DOHH2 (cell line): ENCODE data around the gene CEP63.

ENCODE experiments used
- H3F3A ChIP-seq: fragments of 200-600 bp; sonication (generic), shearing (Covaris generic); 2 replicates; pipeline ENCODE4 v1.6.0; 2016; ENCODE audit warnings: antibody characterized with exemption, mild to moderate bottlenecking; ENCODE audit not compliant: control insufficient read depth, insufficient read depth
- H3K27ac ChIP-seq: fragments of 200-600 bp; sonication (generic); 2 replicates; pipeline ENCODE4 v1.5.1; 2014; ENCODE audit warnings: low read depth, mild to moderate bottlenecking, low read length, moderate library complexity
- H3K27me3 ChIP-seq: fragments of 200-600 bp; sonication (generic); 2 replicates; pipeline ENCODE4 v1.6.1; 2014; ENCODE audit warnings: mild to moderate bottlenecking, low read length, mixed read lengths; ENCODE audit not compliant: control insufficient read depth
- H3K36me3 ChIP-seq: fragments of 200-600 bp; sonication (generic); 2 replicates; pipeline ENCODE4 v1.6.1; 2014; ENCODE audit warnings: mild to moderate bottlenecking, low read length, moderate library complexity, mixed read lengths; ENCODE audit not compliant: control insufficient read depth
- H3K4me1 ChIP-seq: fragments of 200-600 bp; sonication (generic); 2 replicates; pipeline ENCODE4 v1.6.1; 2014; ENCODE audit warnings: mild to moderate bottlenecking, low read length, mixed read lengths; ENCODE audit not compliant: control insufficient read depth
- H3K4me2 ChIP-seq: fragments of 200-600 bp; sonication (generic); 2 replicates; pipeline ENCODE4 v1.6.0; 2014; ENCODE audit warnings: mild to moderate bottlenecking, low read length, moderate library complexity
- H3K4me3 ChIP-seq: fragments of 200-600 bp; sonication (generic); 2 replicates; pipeline ENCODE4 v1.5.1; 2014; ENCODE audit warnings: mild to moderate bottlenecking, low read length, mixed read lengths
- H3K79me2 ChIP-seq: fragments of 200-600 bp; sonication (generic); 2 replicates; pipeline ENCODE4 v1.6.1; 2014; ENCODE audit warnings: mild to moderate bottlenecking, low read length, mixed read lengths; ENCODE audit not compliant: control insufficient read depth
- H3K9me2 ChIP-seq: fragments of 200-600 bp; sonication (generic); replicated peaks from 2 replicates; pipeline ENCODE4 v1.6.1; 2014; ENCODE audit warnings: mild to moderate bottlenecking, low read length, mixed read lengths; ENCODE audit not compliant: control insufficient read depth
- H3K9me3 ChIP-seq: fragments of 200-600 bp; sonication (generic); 2 replicates; pipeline ENCODE4 v1.6.1; 2014; ENCODE audit warnings: antibody characterized with exemption, low read length, mixed read lengths; ENCODE audit not compliant: control insufficient read depth, insufficient read depth
- H4K20me1 ChIP-seq: fragments of 200-600 bp; sonication (generic); 2 replicates; pipeline ENCODE4 v1.6.0; 2014; ENCODE audit warnings: low read depth, mild to moderate bottlenecking, antibody characterized with exemption, low read length, moderate library complexity; ENCODE audit not compliant: control insufficient read depth, insufficient read depth
- CTCF ChIP-seq: fragments of 200-600 bp; sonication (generic); IDR thresholded peaks from one replicate; pipeline ENCODE4 v1.5.1; 2014; ENCODE audit warnings: antibody characterized with exemption, mild to moderate bottlenecking, low read depth, low read length; ENCODE audit not compliant: poor library complexity, severe bottlenecking
- EZH2phosphoT487 ChIP-seq: fragments of 200-600 bp; sonication (generic); IDR thresholded peaks from 2 replicates; pipeline ENCODE4 v1.6.1; 2017; ENCODE audit warnings: borderline replicate concordance, mild to moderate bottlenecking, antibody characterized with exemption, low read length, moderate library complexity, mixed read lengths

The CEP63 gene

GRCh38 chr3:134603480-134603879, 117.6 kb downstream of the CEP63 start:
- H3K27me3 ChIP-seq = peaks cover 4% of the 10 kb centered on the region; the same call in 1 of the 2 replicates
- H3F3A ChIP-seq = no peaks in the 10 kb centered on the region
- TF ChIP-seq CTCF = no peak
- no peak for TF ChIP-seq EZH2phosphoT487
- no peak overlapping the region for H3K27ac ChIP-seq
- no peak overlapping the region for H3K4me2 ChIP-seq
- no peaks in the 10 kb centered on the region for H3K79me2 ChIP-seq
- H4K20me1 ChIP-seq = no peaks in the 10 kb centered on the region
- no peaks in the 10 kb centered on the region for H3K9me2 ChIP-seq
- H3K4me3 ChIP-seq = no peak overlapping the region
- peaks cover 12% of the 10 kb centered on the region for H3K4me1 ChIP-seq
- no peaks in the 10 kb centered on the region for H3K36me3 ChIP-seq
- H3K9me3 ChIP-seq = no peaks in the 10 kb centered on the region

DNA sequence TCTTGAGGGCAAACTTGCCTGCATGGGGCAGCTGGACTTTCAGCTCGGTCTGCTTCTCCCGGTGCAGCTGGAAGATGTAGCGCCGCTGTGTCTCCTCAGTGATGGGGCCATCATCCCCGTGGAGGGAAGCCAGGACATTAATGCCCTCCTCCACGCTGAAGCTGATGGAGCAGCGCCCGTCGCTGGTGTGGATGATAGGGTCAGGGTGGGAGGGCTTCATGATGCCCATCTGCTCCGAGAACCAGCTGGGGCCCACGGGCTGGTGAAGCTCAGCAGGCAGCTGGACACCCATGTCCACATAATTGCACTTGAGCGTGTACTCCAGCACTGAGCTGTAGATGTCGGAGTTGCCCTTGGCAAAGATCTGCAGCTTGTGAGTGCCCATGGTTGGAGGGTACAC, 118.1 kb downstream of the CEP63 start:
- no peak for TF ChIP-seq EZH2phosphoT487
- TF ChIP-seq CTCF = no peak
- H3K27me3 ChIP-seq = peaks cover 4% of the 10 kb centered on the region; the same call in 1 of the 2 replicates
- H3K79me2 ChIP-seq = no peaks in the 10 kb centered on the region
- no peak overlapping the region for H3K4me2 ChIP-seq
- H3K36me3 ChIP-seq = no peaks in the 10 kb centered on the region
- no peaks in the 10 kb centered on the region for H3K9me2 ChIP-seq
- no peaks in the 10 kb centered on the region for H3K9me3 ChIP-seq
- no peaks in the 10 kb centered on the region for H4K20me1 ChIP-seq
- H3K4me3 ChIP-seq = no peak overlapping the region
- H3K27ac ChIP-seq = no peak overlapping the region
- peaks cover 12% of the 10 kb centered on the region for H3K4me1 ChIP-seq
- H3F3A ChIP-seq = no peaks in the 10 kb centered on the region

GRCh38 chr3:134605556-134605955, 119.7 kb downstream of the CEP63 start:
- no peak overlapping the region for H3K4me3 ChIP-seq
- peaks cover under 1% of the 10 kb centered on the region; the same call in 1 of the 2 replicates for H3K27me3 ChIP-seq
- TF ChIP-seq EZH2phosphoT487 = no peak
- no peak for TF ChIP-seq CTCF
- no peaks in the 10 kb centered on the region for H3K9me3 ChIP-seq
- H3K4me1 ChIP-seq = peaks cover 6% of the 10 kb centered on the region
- no peak overlapping the region for H3K27ac ChIP-seq
- H3K4me2 ChIP-seq = no peak overlapping the region
- H3K36me3 ChIP-seq = no peaks in the 10 kb centered on the region
- H4K20me1 ChIP-seq = no peaks in the 10 kb centered on the region
- no peaks in the 10 kb centered on the region for H3K79me2 ChIP-seq
- no peaks in the 10 kb centered on the region for H3K9me2 ChIP-seq
- no peaks in the 10 kb centered on the region for H3F3A ChIP-seq
